ENCODE measurements around the gene DMP1.
"Not testable (repeated sequence)": the region's sequence is repeated elsewhere in the genome, so short reads cannot be mapped to it uniquely, and the experiment has no call there.

DMP1 gene

GRCh38 chr4:87690947-87691346, 40.9 kb downstream of the DMP1 start:
- not testable (repeated sequence) for DNase-seq

GRCh38 chr4:87692060-87692459, 42.0 kb downstream of the DMP1 start:
- DNase-seq, result not testable (repeated sequence)

- DNase-seq, result no peak
Measured at GRCh38 chr4:87697272-87697671, 47.2 kb downstream of the DMP1 start.

- DNase-seq, result no peak
Measured at GRCh38 chr4:87697945-87698344, 47.9 kb downstream of the DMP1 start.

- no peak for DNase-seq
Measured at GRCh38 chr4:87698394-87698793, 48.3 kb downstream of the DMP1 start.

- no peak for DNase-seq
Measured at GRCh38 chr4:87704001-87704400, 53.9 kb downstream of the DMP1 start.

GRCh38 chr4:87707279-87707918, 57.3 kb downstream of the DMP1 start:
- no peak for DNase-seq

Data from bone marrow (tissue), 2 donors.